Panc1 (cell line): ENCODE data around the gene CTXND1. TPM values are rescaled to one million over a fixed set of nuclear protein-coding genes. Genes with fewer than 3 reads are reported as not detected.

Experiments
- ATAC-seq: fragments of 200-7000 bp; cut with Tn5 transposase; 2 replicates; pipeline ENCODE4 v1.9.1; 2020; ENCODE audit warnings: mild to moderate bottlenecking, moderate library complexity
- BruUV-seq: library from RNA; stranded (reverse); fragments of 400-500 nt; replicated peaks from 2 replicates; lab custom pipeline; 2021; lab: Mats Ljungman, UMichigan
- CTCF ChIA-PET: fragments of 300-600 bp; sonication (Branson Sonifier 250); formaldehyde crosslinking; loops from one replicate; lab custom pipeline; 2022; ENCODE audit warnings: antibody characterized with exemption; lab: Charles Lee
- POLR2A ChIA-PET: fragments of 300-600 bp; sonication (Branson Sonifier 250); formaldehyde crosslinking; loops from one replicate; lab custom pipeline; 2022; ENCODE audit warnings: antibody characterized with exemption; lab: Charles Lee
- DNase-seq: peaks from one replicate; pipeline ENCODE4 v3.0.0-alpha.2; 2010; ENCODE audit warnings: low read depth, low spot score
- H3K27ac ChIP-seq: 2 replicates; pipeline ENCODE4 v1.5.1; 2011; ENCODE audit warnings: mild to moderate bottlenecking, low read length, inconsistent platforms
- H3K27me3 ChIP-seq: fragments of 200-500 bp; sonication (Bioruptor generic); 2 replicates; pipeline ENCODE4 v1.6.0; 2014; ENCODE audit warnings: low read length, inconsistent platforms; ENCODE audit not compliant: control insufficient read depth, insufficient read depth
- H3K36me3 ChIP-seq: fragments of 200-500 bp; sonication (Bioruptor generic); 2 replicates; pipeline ENCODE4 v1.5.1; 2014; ENCODE audit warnings: inconsistent platforms, mild to moderate bottlenecking, low read length, moderate library complexity; ENCODE audit not compliant: control insufficient read depth, insufficient read depth
- H3K4me1 ChIP-seq: 2 replicates; pipeline ENCODE4 v1.5.1; 2011; ENCODE audit warnings: inconsistent platforms, mild to moderate bottlenecking, low read length, moderate library complexity; ENCODE audit not compliant: control insufficient read depth, insufficient read depth
- H3K4me3 ChIP-seq, 2 experiments: 2 replicates each; pipeline ENCODE4 v1.5.1; 2011 to 2012; ENCODE audit warnings: low read depth in 2 of 2, low read length in 2 of 2, mild to moderate bottlenecking in 2 of 2, inconsistent platforms in 1 of 2, moderate library complexity in 1 of 2
- H3K9me3 ChIP-seq: fragments of 200-500 bp; sonication (Bioruptor generic); 2 replicates; pipeline ENCODE4 v1.5.1; 2014; ENCODE audit warnings: low read depth, mild to moderate bottlenecking, inconsistent platforms, low read length, moderate library complexity; ENCODE audit not compliant: control insufficient read depth, insufficient read depth
- POLR2AphosphoS5 ChIP-seq: IDR thresholded peaks from 2 replicates; pipeline ENCODE4 v1.6.1; 2012; ENCODE audit warnings: mild to moderate bottlenecking, low read depth, low read length, moderate library complexity
- REST ChIP-seq, 2 experiments: IDR thresholded peaks; 2 replicates each; pipeline ENCODE4 v1.6.1; 2011 to 2012; ENCODE audit warnings: low read depth in 2 of 2, control low read depth in 1 of 2, low read length in 1 of 2, mild to moderate bottlenecking in 1 of 2, moderate library complexity in 1 of 2; ENCODE audit not compliant: insufficient read depth in 1 of 2
- SIN3A ChIP-seq: IDR thresholded peaks from 2 replicates; pipeline ENCODE4 v1.6.1; 2012; ENCODE audit warnings: low read depth, mild to moderate bottlenecking, low read length, moderate library complexity, borderline replicate concordance; ENCODE audit not compliant: insufficient read depth
- TCF7L2 ChIP-seq: IDR thresholded peaks from 2 replicates; pipeline ENCODE4 v1.6.1; 2011; ENCODE audit warnings: mild to moderate bottlenecking, low read depth, low read length, inconsistent platforms
- in situ Hi-C: cut with HindIII; loops from 2 replicates; pipeline ENCODE4 v1.10.0; 2016; ENCODE audit warnings: low sequenced_read_pairs, low pct_unique_long_range_greater_than_20kb
- intact Hi-C: fragments of 100-400 bp; cut with micrococcal nuclease; formaldehyde crosslinking; loops from one replicate; pipeline ENCODE4 v1.10.0; 2022; ENCODE audit not compliant: unreplicated experiment
- total RNA-seq: library from RNA; stranded (reverse); gene quantifications from one replicate; pipeline ENCODE4 v1.2.1, GENCODE V29; 2021; ENCODE audit not compliant: unreplicated experiment
- TF ChIP-seq, protein P1 (sequence below): fragments of 450-650 bp; IDR thresholded peaks from 2 replicates; pipeline ENCODE4 v1.5.1; 2017; ENCODE audit warnings: mild to moderate bottlenecking

CTXND1 gene
- total RNA-seq, 1 experiment from 2014 or later = not detected

- BruUV-seq = no TSS peak
- Histone ChIP-seq H3K27ac (no peak overlapping the region), H3K4me1 (no peaks in the 10 kb centered on the region), H3K27me3 (peaks cover 14% of the 10 kb centered on the region), H3K9me3 (no peaks in the 10 kb centered on the region), H3K4me3 (no peak overlapping the region), H3K36me3 (no peaks in the 10 kb centered on the region)
- intact Hi-C loops = no loop called here
- no peak for TF ChIP-seq REST (IDR thresholded peaks at IDR 0.05; ENCODE audit: insufficient read depth in 1 of 2, low read depth in 2 of 2, low read length in 1 of 2)
- no peak for TF ChIP-seq SIN3A
- no peak for TF ChIP-seq TCF7L2
- TF ChIP-seq POLR2AphosphoS5 = no peak
- TF ChIP-seq, protein P1, sequence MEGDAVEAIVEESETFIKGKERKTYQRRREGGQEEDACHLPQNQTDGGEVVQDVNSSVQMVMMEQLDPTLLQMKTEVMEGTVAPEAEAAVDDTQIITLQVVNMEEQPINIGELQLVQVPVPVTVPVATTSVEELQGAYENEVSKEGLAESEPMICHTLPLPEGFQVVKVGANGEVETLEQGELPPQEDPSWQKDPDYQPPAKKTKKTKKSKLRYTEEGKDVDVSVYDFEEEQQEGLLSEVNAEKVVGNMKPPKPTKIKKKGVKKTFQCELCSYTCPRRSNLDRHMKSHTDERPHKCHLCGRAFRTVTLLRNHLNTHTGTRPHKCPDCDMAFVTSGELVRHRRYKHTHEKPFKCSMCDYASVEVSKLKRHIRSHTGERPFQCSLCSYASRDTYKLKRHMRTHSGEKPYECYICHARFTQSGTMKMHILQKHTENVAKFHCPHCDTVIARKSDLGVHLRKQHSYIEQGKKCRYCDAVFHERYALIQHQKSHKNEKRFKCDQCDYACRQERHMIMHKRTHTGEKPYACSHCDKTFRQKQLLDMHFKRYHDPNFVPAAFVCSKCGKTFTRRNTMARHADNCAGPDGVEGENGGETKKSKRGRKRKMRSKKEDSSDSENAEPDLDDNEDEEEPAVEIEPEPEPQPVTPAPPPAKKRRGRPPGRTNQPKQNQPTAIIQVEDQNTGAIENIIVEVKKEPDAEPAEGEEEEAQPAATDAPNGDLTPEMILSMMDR = no peak
- in situ Hi-C loops = no loop called here
- ATAC-seq = no peak
- no peak for DNase-seq
- ChIA-PET CTCF (no interaction called here), POLR2A (no interaction called here)
Observed at GRCh38 chr15:80208758-80209734, 43.0 kb downstream of the CTXND1 start.

DNA sequence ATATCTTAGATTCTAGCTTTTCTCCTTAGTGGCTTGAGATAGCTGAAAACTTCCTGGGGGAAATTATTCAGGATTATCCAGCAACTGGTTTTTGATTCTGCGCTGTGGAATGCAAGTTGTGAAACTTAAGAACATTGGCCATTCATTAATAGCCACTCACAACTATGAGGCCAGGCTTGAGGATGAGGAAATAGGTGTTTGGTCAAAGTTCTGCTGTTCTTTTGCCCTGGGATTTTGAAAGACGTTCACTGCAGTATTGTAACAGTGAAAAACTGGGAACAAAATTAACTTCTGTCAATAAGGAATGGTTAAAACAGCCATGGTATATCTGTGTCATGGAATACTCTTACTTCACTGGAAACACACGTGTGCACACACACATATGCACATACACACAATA is 44.1 kb downstream of the CTXND1 start:
- H3K27me3 ChIP-seq = peaks cover 14% of the 10 kb centered on the region
- H3K4me1 ChIP-seq = no peaks in the 10 kb centered on the region
- in situ Hi-C loops (no loop called here), intact Hi-C loops (no loop called here)
- no peak for TF ChIP-seq REST (IDR thresholded peaks at IDR 0.05; ENCODE audit: insufficient read depth in 1 of 2, low read depth in 2 of 2, low read length in 1 of 2)
- no peak for TF ChIP-seq TCF7L2
- TF ChIP-seq, protein P1 = no peak
- no peak for TF ChIP-seq POLR2AphosphoS5
- no peak for TF ChIP-seq SIN3A
- no TSS peak for BruUV-seq
- POLR2A ChIA-PET = no interaction called here
- ATAC-seq (no peak), DNase-seq (no peak)
- H3K4me3 ChIP-seq = no peak overlapping the region
- H3K36me3 ChIP-seq = no peaks in the 10 kb centered on the region
- no peaks in the 10 kb centered on the region for H3K9me3 ChIP-seq
- no peak overlapping the region for H3K27ac ChIP-seq
- CTCF ChIA-PET = no interaction called here
